HG03432 (cell line): ENCODE results near the gene INCENP.
"Not testable (repeated sequence)": the region's sequence is repeated elsewhere in the genome, so short reads cannot be mapped to it uniquely, and the experiment has no call there.

Experiments
- ATAC-seq: cut with Tn5 transposase; IDR thresholded peaks from one replicate; pipeline ENCODE4 v1.9.1; 2021; ENCODE audit warnings: mild to moderate bottlenecking, moderate library complexity; ENCODE audit not compliant: unreplicated experiment

The INCENP gene

DNA sequence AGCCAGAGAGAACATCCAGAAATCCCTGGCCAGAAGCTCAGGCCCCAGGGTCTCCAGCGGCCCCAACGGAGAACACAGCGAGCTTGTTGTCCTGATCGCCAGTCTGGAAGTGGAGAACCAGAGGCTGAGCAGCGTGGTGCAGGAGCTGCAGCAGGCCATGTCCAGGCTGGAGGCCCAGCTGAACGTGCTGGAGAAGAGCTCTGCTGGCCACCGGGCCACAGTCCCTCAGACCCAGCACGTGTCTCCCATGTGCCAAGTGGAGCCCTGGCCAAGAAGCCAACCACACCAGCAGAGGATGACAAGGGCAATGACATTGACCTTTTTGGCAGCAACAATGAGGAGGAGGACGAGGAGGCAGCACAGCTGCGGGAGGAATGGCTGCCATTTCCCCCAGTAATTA lies 45.6 kb downstream of the INCENP start:
- ATAC-seq: no peak

DNA sequence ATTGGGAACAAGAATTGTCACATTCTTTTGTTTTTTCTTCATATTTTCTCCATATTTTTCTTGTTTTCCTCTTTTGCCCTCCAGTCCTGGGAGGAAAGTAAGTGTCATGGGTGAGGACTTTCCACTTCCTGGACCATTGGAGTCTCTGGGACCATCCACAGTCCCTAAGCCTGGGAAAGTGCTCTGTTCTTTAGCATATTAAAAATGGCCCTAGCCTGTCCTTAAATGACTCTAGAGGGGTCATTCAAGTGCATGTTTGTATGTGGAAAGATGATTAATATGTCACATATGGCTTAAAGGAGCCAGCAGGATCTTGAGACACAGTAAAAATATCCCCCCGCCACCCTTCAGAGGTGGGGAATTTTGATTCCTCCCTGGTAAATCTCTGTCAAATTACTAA lies 46.1 kb downstream of the INCENP start:
- no peak for ATAC-seq

DNA sequence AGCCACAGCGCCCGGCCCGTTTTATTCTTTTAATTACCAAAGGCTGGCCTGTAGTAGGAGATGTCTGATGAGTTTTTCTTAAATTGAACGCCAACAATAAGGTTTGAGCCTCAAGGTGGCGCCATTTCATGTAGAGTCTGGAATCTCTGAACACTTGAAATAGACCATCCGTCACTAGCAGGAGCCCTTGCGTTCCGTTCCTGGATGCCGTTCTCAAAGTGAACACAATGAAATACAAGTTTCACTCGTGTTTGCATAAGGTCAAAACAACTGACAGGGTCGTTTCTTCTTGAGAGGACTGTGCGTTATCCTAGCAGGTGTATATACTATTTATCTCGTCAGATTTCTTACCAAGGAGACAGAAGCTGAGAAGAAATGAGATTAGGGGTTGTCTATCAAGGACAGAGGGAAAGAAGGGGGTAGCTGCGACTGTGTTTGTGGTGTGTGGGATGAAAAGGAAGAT lies 47.5 kb downstream of the INCENP start:
- ATAC-seq: no peak

DNA sequence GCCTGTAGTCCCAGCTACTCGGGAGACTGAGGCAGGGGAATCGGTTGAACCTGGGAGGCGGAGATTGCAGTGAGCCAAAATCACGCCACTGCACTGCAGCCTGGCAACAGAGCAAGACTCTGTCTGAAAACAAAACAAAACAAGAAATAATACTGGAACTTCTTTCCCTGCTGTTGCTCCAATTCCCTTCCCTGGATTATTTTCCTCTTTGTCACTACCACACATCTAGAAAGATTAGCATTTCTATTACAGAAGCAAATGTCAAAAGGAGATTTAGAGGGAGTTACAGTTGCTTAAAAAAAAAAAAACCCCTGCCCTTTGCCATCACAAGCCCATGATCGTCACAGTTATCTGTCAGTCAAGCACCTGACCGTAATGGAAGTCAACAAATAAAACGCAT lies 48.5 kb downstream of the INCENP start:
- ATAC-seq: no peak

DNA sequence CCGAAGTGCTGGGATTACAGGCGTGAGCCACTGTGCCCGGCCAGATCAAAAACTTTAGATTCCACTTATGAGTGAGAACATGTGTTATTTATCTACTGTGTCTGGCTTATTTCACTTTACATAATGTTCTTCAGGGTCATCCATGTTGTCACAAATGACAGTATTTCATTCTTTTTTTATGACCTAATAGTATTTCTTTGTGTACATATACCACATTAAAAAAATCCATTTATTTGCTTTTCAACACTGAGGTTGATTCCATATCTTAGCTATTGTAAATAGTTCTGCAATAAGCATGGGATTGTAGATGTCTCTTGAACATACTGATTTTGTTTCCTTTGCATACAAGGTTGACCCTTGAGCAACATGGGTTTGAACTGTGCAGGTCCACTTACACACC lies 53.0 kb downstream of the INCENP start:
- no peak for ATAC-seq

DNA sequence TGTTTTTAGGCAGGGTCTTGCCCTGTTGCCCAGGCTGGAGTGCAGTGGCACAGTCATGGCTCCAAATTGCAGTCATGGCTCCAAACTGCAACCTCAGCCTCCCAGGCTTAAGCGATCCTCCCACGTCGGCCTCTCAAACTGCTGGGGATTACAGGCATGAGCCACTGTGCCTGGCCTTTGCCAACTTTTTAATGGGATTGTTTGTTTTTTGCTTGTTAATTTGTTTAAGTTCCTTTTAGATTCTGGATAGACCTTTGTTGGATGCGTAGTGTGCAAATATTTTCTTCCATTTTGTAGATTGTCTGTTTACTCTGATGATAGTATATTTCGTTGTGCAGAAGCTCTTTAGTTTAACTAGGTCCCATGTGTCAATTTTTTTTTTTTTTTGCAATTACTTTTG lies 56.2 kb downstream of the INCENP start:
- ATAC-seq: no peak

DNA sequence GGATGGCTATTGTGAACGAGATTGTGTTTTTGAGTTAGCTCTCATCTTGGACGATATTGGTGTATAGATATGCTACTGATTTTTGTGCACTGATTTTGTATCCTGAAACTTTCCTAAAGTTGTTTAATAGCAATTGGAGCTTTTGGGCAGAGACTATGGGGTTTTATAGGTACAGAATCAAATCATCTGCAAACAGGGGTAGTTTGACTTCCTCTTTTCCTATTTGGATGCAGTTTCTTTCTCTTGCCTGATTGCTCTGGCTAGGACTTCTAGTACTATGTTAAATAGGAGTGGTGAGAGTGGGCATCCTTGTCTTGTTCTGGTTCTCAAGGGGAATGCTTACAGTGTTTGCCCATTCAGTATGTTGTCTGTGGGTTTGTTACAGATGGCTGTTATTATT lies 57.3 kb downstream of the INCENP start:
- no peak for ATAC-seq

DNA sequence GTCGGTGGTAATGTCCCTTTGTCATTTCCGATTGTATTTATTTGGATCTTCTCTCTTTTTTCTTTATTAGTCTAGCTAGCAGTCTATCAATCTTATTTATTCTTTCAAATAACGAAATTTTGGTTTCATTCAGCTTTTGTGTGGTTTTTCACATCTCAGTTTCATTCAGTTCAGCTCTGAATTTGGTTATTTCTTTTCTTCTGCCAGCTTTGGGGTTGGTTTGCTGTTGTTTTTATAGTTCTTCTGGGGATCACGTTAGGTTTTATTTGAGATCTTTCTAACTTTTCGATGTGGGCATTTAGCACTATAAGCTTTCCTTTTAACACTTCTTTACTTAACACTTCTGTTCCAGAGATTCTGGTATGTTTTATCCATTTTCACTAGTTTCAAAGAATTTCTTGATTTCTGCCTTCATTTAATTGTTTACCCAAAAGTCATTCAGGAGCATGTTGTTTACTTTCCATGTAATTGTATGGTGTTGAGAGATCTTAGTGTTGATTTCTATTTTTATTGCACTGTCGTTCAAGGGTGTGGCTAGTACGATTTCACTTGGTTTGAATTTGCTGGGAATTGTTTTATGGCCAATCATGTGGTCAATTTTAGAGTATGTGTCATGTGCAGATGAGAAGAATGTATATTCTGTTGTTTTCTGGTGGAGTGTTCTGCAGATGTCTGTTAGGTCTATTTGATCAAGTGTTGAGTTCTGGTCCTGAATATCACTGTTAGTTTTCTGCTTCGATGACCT lies 58.5 kb downstream of the INCENP start:
- no peak for ATAC-seq

DNA sequence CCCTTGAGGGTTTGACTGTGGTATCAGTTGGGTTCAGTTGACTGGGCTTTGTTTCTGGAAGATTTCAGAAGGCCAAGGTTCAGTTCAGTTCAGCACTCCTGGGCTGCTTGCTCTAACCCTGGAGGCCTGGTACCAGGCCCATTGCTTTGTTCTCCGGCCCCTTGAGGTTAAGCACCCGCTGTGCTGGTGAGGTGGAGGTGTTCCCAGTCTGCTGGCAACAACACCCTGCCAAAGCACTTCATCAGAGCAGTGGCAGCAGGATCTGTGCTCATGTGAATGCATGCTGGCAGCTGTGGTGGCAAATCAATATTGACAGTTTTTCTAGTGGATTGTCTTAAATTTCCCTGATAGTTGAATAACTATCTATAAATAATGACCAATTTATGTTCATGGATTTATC lies 62.4 kb downstream of the INCENP start:
- no peak for ATAC-seq

DNA sequence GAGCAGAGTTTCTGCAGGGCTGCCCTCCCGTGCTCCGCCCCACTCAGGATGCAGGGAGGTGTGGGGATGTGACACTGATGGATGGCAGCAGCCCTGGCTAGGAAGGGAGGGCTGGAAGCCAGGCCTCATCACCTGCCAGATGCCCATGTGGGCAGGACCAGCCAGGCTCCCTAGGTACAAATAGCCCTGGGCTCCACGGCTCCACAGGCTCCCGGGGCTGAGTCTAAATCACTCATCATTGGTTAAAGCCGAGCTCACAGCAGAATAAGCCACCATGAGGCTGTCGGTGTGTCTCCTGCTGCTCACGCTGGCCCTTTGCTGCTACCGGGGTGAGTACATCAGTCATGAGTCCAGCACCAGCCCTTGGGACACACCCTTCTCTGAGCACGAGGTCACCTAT lies 66.2 kb downstream of the INCENP start, which contains the start of gene SCGB1D1:
Gene SCGB1D1 (plus strand): TSS at position 206 of the 400 bp plus-strand sequence. CDS start 69 bp downstream, at position 275.
- ATAC-seq: no peak

DNA sequence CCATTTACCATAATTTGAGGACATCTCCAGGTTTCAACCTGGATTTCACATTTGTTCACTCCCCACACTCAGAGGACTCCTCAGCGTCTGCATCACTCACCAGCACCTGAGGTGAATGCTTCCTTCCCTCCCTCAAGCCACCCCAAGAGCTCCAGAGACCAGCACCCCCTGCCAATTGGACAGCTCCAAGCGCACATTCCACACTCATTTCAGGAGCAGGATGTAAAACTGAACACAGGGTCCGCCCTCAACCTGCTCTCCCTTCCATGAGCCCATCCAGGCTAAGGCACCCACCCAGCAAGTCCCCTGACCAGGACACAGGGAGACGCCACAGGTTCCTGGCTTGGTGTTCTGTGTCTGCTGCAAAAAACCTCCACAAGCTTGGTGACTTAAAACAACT lies 70.1 kb downstream of the INCENP start:
- ATAC-seq: no peak

DNA sequence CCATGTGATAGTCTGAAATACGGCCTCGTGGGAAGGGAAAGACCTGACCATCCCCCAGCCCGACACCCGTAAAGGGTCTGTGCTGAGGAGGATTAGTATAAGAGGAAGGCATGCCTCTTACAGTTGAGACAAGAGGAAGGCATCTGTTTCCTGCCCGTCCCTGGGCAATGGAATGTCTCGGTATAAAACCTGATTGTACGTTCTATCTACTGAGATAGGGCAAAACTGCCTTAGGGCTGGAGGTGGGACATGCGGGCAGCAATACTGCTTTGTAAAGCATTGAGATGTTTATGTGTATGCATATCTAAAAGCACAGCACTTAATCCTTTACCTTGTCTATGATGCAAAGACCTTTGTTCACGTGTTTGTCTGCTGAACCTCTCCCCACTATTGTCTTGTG lies 71.2 kb downstream of the INCENP start:
- ATAC-seq: not testable (repeated sequence)

DNA sequence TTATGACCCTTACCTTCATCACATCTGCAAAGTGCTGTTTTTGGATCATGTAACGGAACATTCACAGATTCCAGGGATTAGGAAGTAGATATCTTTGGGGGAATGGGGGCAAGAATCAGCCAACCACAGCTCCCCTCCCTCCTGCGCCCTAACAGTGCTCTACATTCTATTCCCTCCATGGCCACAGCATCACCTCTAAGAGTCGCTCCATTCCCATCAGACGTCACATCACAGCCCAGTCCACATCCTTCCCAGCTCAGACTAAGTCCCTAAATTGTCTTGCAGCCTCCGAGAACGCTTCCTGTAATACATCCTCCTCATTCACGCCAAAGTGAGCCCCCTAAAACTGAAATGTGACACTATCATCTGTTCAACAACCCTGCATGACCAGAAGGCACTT lies 72.1 kb downstream of the INCENP start:
- no peak for ATAC-seq

DNA sequence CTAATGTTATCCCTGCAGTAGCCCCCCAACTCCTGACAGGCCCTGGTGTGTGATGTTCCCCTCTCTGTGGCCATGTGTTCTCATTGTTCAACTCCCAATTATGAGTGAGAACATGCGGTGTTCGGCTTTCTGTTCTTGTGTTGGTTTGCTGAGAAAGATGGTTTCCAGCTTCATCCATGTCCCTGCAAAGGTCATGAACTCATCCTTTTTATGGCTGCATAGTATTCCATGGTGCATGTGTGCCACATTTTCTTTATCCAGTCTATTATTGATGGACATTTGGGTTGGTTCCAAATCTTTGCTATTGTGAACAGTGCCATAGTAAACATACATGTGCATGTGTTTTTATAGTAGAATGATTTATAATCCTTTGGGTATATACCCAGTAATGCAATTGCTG lies 73.6 kb downstream of the INCENP start:
- not testable (repeated sequence) for ATAC-seq

DNA sequence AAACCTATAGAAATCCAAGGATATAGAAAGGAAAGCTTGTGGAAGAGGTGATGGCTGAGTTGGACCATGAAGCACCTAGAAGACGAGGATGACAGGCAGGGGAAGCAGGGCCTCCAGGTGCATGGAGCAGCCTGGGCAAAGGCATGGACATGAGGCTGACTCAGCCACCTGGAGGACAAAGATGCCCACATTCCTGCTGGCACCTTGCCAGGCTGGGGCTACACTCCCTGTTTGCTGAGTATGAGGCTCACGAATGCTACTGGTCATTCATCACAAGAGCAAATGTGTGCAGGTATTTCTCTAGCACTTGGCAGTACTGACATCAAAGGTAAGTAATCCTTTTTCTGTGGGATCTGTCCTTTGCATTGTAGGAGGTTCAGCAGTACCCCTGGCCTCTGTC lies 77.6 kb downstream of the INCENP start:
- no peak for ATAC-seq
